Left forelimb (tissue), 1 donor: ENCODE results near the gene PHF21B.

ENCODE experiments used
- DNase-seq: peaks from one replicate; pipeline ENCODE4 v3.0.0-alpha.2; 2018; ENCODE audit warnings: low spot score

Gene PHF21B

GRCh38 chr22:44990328-44990727 is 19.5 kb downstream of the PHF21B start:
- no peak for DNase-seq

GRCh38 chr22:44988671-44989070 is 21.1 kb downstream of the PHF21B start:
- DNase-seq, result no peak

- no peak for DNase-seq
These were observed 22.9 kb downstream of the PHF21B start for GRCh38 chr22:44986926-44987325.

GRCh38 chr22:44985906-44986527 is 23.8 kb downstream of the PHF21B start:
- DNase-seq, result no peak

- DNase-seq, result no peak
These were observed 25.8 kb downstream of the PHF21B start for GRCh38 chr22:44983878-44984482.

- DNase-seq, result no peak
These were observed 27.4 kb downstream of the PHF21B start for GRCh38 chr22:44982445-44982844.

GRCh38 chr22:44981857-44982256 is 27.9 kb downstream of the PHF21B start:
- no peak for DNase-seq

- DNase-seq, result no peak
These were observed 30.7 kb downstream of the PHF21B start for GRCh38 chr22:44979154-44979553.

- peak; percentile 85 for DNase-seq
These were observed 34.2 kb downstream of the PHF21B start for GRCh38 chr22:44975427-44976262.

- DNase-seq, result no peak
These were observed 35.4 kb downstream of the PHF21B start for GRCh38 chr22:44974454-44974853.

- no peak for DNase-seq
These were observed 36.0 kb downstream of the PHF21B start for GRCh38 chr22:44973829-44974228.

GRCh38 chr22:44972363-44973083 is 37.3 kb downstream of the PHF21B start:
- DNase-seq, result no peak

- no peak for DNase-seq
These were observed 38.0 kb downstream of the PHF21B start for GRCh38 chr22:44971651-44972362.

- no peak for DNase-seq
These were observed 39.5 kb downstream of the PHF21B start for GRCh38 chr22:44970291-44970690.

- no peak for DNase-seq
These were observed 40.0 kb downstream of the PHF21B start for GRCh38 chr22:44969817-44970216.

GRCh38 chr22:44968736-44969135 is 41.1 kb downstream of the PHF21B start:
- no peak for DNase-seq

GRCh38 chr22:44965171-44965570 is 44.6 kb downstream of the PHF21B start:
- DNase-seq, result no peak

GRCh38 chr22:44964722-44965078 is 45.1 kb downstream of the PHF21B start:
- no peak for DNase-seq

GRCh38 chr22:44963832-44964721 is 45.7 kb downstream of the PHF21B start:
- DNase-seq, result no peak

GRCh38 chr22:44962741-44963454 is 46.9 kb downstream of the PHF21B start:
- DNase-seq, result no peak
